Naive thymus-derived CD4-positive, alpha-beta T cell (primary cell): ENCODE data around the gene ABHD17B. TPM values are rescaled to one million over a fixed set of nuclear protein-coding genes. Genes with fewer than 3 reads are reported as not detected.

Experiments
- ATAC-seq: fragments of 150-1000 bp; cut with Tn5 transposase; 2 replicates; pipeline ENCODE4 v1.10.0; 2021; ENCODE audit warnings: mild to moderate bottlenecking, moderate library complexity
- CTCF ChIA-PET: fragments of 350-600 bp; sonication (Branson Sonifier 250); formaldehyde crosslinking; loops from one replicate; lab custom pipeline; 2021; ENCODE audit warnings: antibody characterized with exemption; lab: Charles Lee
- POLR2A ChIA-PET: fragments of 350-600 bp; sonication (Branson Sonifier 250); formaldehyde crosslinking; loops from one replicate; lab custom pipeline; 2021; ENCODE audit warnings: antibody characterized with exemption, inconsistent platforms; lab: Charles Lee
- DNase-seq, 9 donors: peaks; one replicate each; pipeline versions ENCODE4 v3.0.0 to v3.0.0-alpha.2; 2020 to 2022; ENCODE audit warnings: mixed read lengths in 1 of 9
- H3K27ac ChIP-seq: one replicate; pipeline ENCODE4 v1.7.0; 2013; ENCODE audit warnings: mild to moderate bottlenecking, low read depth, low read length, moderate library complexity
- H3K27me3 ChIP-seq, 2 donors: one replicate each; pipeline ENCODE4 v1.7.0; 2013; ENCODE audit warnings: low read length in 2 of 2, mild to moderate bottlenecking in 2 of 2, moderate library complexity in 2 of 2; ENCODE audit not compliant: control insufficient read depth in 2 of 2, insufficient read depth in 2 of 2
- H3K36me3 ChIP-seq, 3 experiments: 1 replicate in 2 of 3; 2 replicates in 1 of 3; pipeline ENCODE4 v1.7.0; 2013; ENCODE audit warnings: low read length in 3 of 3, mild to moderate bottlenecking in 3 of 3, moderate library complexity in 1 of 3; ENCODE audit not compliant: insufficient read depth in 3 of 3, control insufficient read depth in 2 of 3
- H3K4me1 ChIP-seq, 2 donors: one replicate each; pipeline ENCODE4 v1.7.0; 2013; ENCODE audit warnings: low read length in 2 of 2, mild to moderate bottlenecking in 2 of 2, moderate library complexity in 1 of 2; ENCODE audit not compliant: control insufficient read depth in 2 of 2, insufficient read depth in 2 of 2
- H3K4me3 ChIP-seq: 2 replicates; pipeline ENCODE4 v1.7.0; 2013; ENCODE audit warnings: mild to moderate bottlenecking, low read length
- H3K9me3 ChIP-seq, 3 experiments: 1 replicate in 2 of 3; 2 replicates in 1 of 3; pipeline ENCODE4 v1.7.0; 2013; ENCODE audit warnings: low read length in 3 of 3; ENCODE audit not compliant: control insufficient read depth in 2 of 3
- H3K27ac Mint-ChIP-seq, 9 donors: one replicate each; pipeline ENCODE4 v1.8.0; 2020 to 2022; ENCODE audit warnings: mixed read lengths in 9 of 9, mild to moderate bottlenecking in 8 of 9, moderate library complexity in 5 of 9, inconsistent platforms in 2 of 9
- H3K27me3 Mint-ChIP-seq, 5 donors: one replicate each; pipeline ENCODE4 v1.8.0; 2021 to 2022; ENCODE audit warnings: mixed read lengths in 5 of 5, mild to moderate bottlenecking in 1 of 5
- H3K36me3 Mint-ChIP-seq, 5 donors: one replicate each; pipeline ENCODE4 v1.8.0; 2020 to 2022; ENCODE audit warnings: mixed read lengths in 5 of 5, mild to moderate bottlenecking in 3 of 5, inconsistent platforms in 1 of 5
- H3K4me1 Mint-ChIP-seq, 7 donors: one replicate each; pipeline ENCODE4 v1.8.0; 2020 to 2022; ENCODE audit warnings: mixed read lengths in 7 of 7, mild to moderate bottlenecking in 3 of 7, inconsistent platforms in 1 of 7
- H3K4me3 Mint-ChIP-seq, 10 donors: one replicate each; pipeline ENCODE4 v1.8.0; 2020 to 2022; ENCODE audit warnings: mild to moderate bottlenecking in 10 of 10, mixed read lengths in 10 of 10, moderate library complexity in 6 of 10, inconsistent platforms in 2 of 10
- H3K9me3 Mint-ChIP-seq, 11 donors: one replicate each; pipeline ENCODE4 v1.8.0; 2020 to 2022; ENCODE audit warnings: mixed read lengths in 11 of 11, mild to moderate bottlenecking in 4 of 11, inconsistent platforms in 1 of 11, moderate library complexity in 1 of 11
- intact Hi-C, 2 donors: fragments of 100-400 bp; cut with micrococcal nuclease; formaldehyde crosslinking; loops; one replicate each; pipeline ENCODE4 v1.15.1; 2023
- polyA plus RNA-seq, 2 donors: library from polyadenylated mRNA; unstranded; fragments of 300-500 nt; fragmentation: Illumina TruSeq; gene quantifications; one replicate each; pipeline ENCODE4 v1.2.3, GENCODE V29; 2021
- total RNA-seq, 6 experiments: library from RNA in 5 of 6; stranded (reverse) in 5 of 6; gene quantifications; 1 replicate in 5 of 6; 2 replicates in 1 of 6; pipeline ENCODE4 v1.2.3 and lab custom pipeline; 2021 to 2026

ABHD17B gene
- total and polyA plus RNA-seq, 7 experiments from 2014 or later = 9.9 to 26.1 (median 19.4) TPM

- no peak overlapping the region for H3K27ac Mint-ChIP-seq
- H3K9me3 Mint-ChIP-seq = peaks cover 0 to under 1% (median 0%) of the 10 kb centered on the region in 11 donors
- H3K9me3 ChIP-seq = no peaks in the 10 kb centered on the region
- H3K27me3 ChIP-seq = no peaks in the 10 kb centered on the region
- ATAC-seq (no peak), DNase-seq (no peak)
- H3K36me3 ChIP-seq = no peaks in the 10 kb centered on the region
- peaks cover 0 to 13% (median 0%) of the 10 kb centered on the region in 5 donors for H3K27me3 Mint-ChIP-seq
- POLR2A ChIA-PET = no interaction called here
- no peaks in the 10 kb centered on the region for H3K36me3 Mint-ChIP-seq
- CTCF ChIA-PET = no interaction called here
- intact Hi-C loops = no loop called here
- H3K4me3 Mint-ChIP-seq = no peak overlapping the region
- H3K4me1 Mint-ChIP-seq = peaks cover 0 to 14% (median 4%) of the 10 kb centered on the region in 7 donors
- no peaks in the 10 kb centered on the region for H3K4me1 ChIP-seq
- H3K27ac ChIP-seq = no peak overlapping the region
- H3K4me3 ChIP-seq = no peak overlapping the region
Observed at GRCh38 chr9:71826279-71826678, 84.7 kb downstream of the ABHD17B start.

GRCh38 chr9:71824257-71824656 lies 86.7 kb downstream of the ABHD17B start:
- ChIA-PET CTCF (interaction anchor here (1.3 kb wide), 1 partner anchor 41 kb away, joined by 4 read pairs; no protein-coding TSS in a partner anchor), POLR2A (no interaction called here)
- no peaks in the 10 kb centered on the region for H3K36me3 ChIP-seq
- H3K4me1 Mint-ChIP-seq = peaks cover 0 to 14% (median 4%) of the 10 kb centered on the region in 7 donors
- H3K4me1 ChIP-seq = no peaks in the 10 kb centered on the region
- peaks cover 0 to 12% (median 0%) of the 10 kb centered on the region in 5 donors for H3K27me3 Mint-ChIP-seq
- H3K9me3 Mint-ChIP-seq = no peaks in the 10 kb centered on the region
- no peak for DNase-seq
- H3K9me3 ChIP-seq = no peaks in the 10 kb centered on the region
- H3K27ac Mint-ChIP-seq = no peak overlapping the region
- H3K4me3 ChIP-seq = no peak overlapping the region
- intact Hi-C loops = no loop called here
- H3K36me3 Mint-ChIP-seq = no peaks in the 10 kb centered on the region
- H3K4me3 Mint-ChIP-seq = no peak overlapping the region
- H3K27me3 ChIP-seq = no peaks in the 10 kb centered on the region
- H3K27ac ChIP-seq = no peak overlapping the region
- ATAC-seq = peak; percentile 51

GRCh38 chr9:71822935-71823334 lies 88.1 kb downstream of the ABHD17B start:
- H3K4me1 ChIP-seq = no peaks in the 10 kb centered on the region
- intact Hi-C loops = no loop called here
- H3K9me3 ChIP-seq = no peaks in the 10 kb centered on the region
- H3K4me3 ChIP-seq = no peak overlapping the region
- no peaks in the 10 kb centered on the region for H3K36me3 Mint-ChIP-seq
- H3K27ac Mint-ChIP-seq = peak overlapping the region in 8 of 9 donors; percentile 3 to 67 (median 22)
- no peaks in the 10 kb centered on the region for H3K9me3 Mint-ChIP-seq
- H3K27me3 Mint-ChIP-seq = peaks cover 0 to 5% (median 0%) of the 10 kb centered on the region in 5 donors
- no peak overlapping the region for H3K4me3 Mint-ChIP-seq
- ATAC-seq (no peak), DNase-seq (no peak)
- no peaks in the 10 kb centered on the region for H3K36me3 ChIP-seq
- POLR2A ChIA-PET = no interaction called here
- CTCF ChIA-PET = interaction anchor here (1.6 kb wide), 1 partner anchor 40 kb away, joined by 4 read pairs; no protein-coding TSS in a partner anchor
- no peaks in the 10 kb centered on the region for H3K27me3 ChIP-seq
- no peak overlapping the region for H3K27ac ChIP-seq
- H3K4me1 Mint-ChIP-seq = peaks cover 3 to 14% (median 9%) of the 10 kb centered on the region in 7 donors

GRCh38 chr9:71822456-71822855 lies 88.5 kb downstream of the ABHD17B start:
- H3K27me3 ChIP-seq = no peaks in the 10 kb centered on the region
- ATAC-seq (no peak), DNase-seq (no peak)
- Mint-ChIP-seq H3K9me3 (no peaks in the 10 kb centered on the region), H3K36me3 (no peaks in the 10 kb centered on the region), H3K4me3 (no peak overlapping the region), H3K4me1 (peaks cover 4 to 18% (median 14%) of the 10 kb centered on the region in 7 donors), H3K27ac (peak overlapping the region in 5 of 9 donors; percentile 11 to 67 (median 41)), H3K27me3 (peaks cover 0 to under 1% (median 0%) of the 10 kb centered on the region in 5 donors)
- no peaks in the 10 kb centered on the region for H3K36me3 ChIP-seq
- intact Hi-C loops = no loop called here
- CTCF ChIA-PET = interaction anchor here (0.7 to 1.6 kb wide), 2 partner anchors 39 to 465 kb away, joined by 3 to 4 read pairs; no protein-coding TSS in a partner anchor
- POLR2A ChIA-PET = no interaction called here
- H3K27ac ChIP-seq = no peak overlapping the region
- H3K4me3 ChIP-seq = no peak overlapping the region
- peaks cover under 1 to 2% of the 10 kb centered on the region in 2 donors for H3K4me1 ChIP-seq
- no peaks in the 10 kb centered on the region for H3K9me3 ChIP-seq

GRCh38 chr9:71821405-71821804 lies 89.6 kb downstream of the ABHD17B start:
- CTCF ChIA-PET = interaction anchor here (1.6 to 6.0 kb wide), 4 partner anchors 15 to 44 kb away, joined by 4 to 111 read pairs (median 40); no protein-coding TSS in a partner anchor
- H3K27ac Mint-ChIP-seq = peak overlapping the region in 2 of 9 donors; percentile 6 to 35
- no peaks in the 10 kb centered on the region for H3K27me3 Mint-ChIP-seq

GRCh38 chr9:71820403-71820921 lies 90.5 kb downstream of the ABHD17B start:
- peak overlapping the region in 1 of 9 donors; percentile 41 for H3K27ac Mint-ChIP-seq
- intact Hi-C loops = no loop called here

More at GRCh38 chr9:71821405-71821804, 89.6 kb downstream of the ABHD17B start:
- H3K36me3 ChIP-seq = no peaks in the 10 kb centered on the region
- H3K4me1 ChIP-seq = peaks cover 7 to 8% of the 10 kb centered on the region in 2 donors
- DNase-seq (no peak), ATAC-seq (no peak)
- H3K27ac ChIP-seq = no peak overlapping the region
- intact Hi-C loops = no loop called here
- H3K4me1 Mint-ChIP-seq = peaks cover 11 to 26% (median 23%) of the 10 kb centered on the region in 7 donors
- H3K27me3 ChIP-seq = no peaks in the 10 kb centered on the region
- H3K9me3 ChIP-seq = no peaks in the 10 kb centered on the region
- H3K36me3 Mint-ChIP-seq = no peaks in the 10 kb centered on the region
- POLR2A ChIA-PET = no interaction called here
- H3K4me3 Mint-ChIP-seq = no peak overlapping the region
- H3K9me3 Mint-ChIP-seq = no peaks in the 10 kb centered on the region
- H3K4me3 ChIP-seq = no peak overlapping the region

More at GRCh38 chr9:71820403-71820921, 90.5 kb downstream of the ABHD17B start:
- no peaks in the 10 kb centered on the region for H3K36me3 Mint-ChIP-seq
- Histone ChIP-seq H3K4me3 (no peak overlapping the region), H3K27ac (no peak overlapping the region), H3K4me1 (peaks cover 7 to 8% of the 10 kb centered on the region in 2 donors), H3K9me3 (no peaks in the 10 kb centered on the region), H3K36me3 (no peaks in the 10 kb centered on the region), H3K27me3 (no peaks in the 10 kb centered on the region)
- H3K4me3 Mint-ChIP-seq = no peak overlapping the region
- no peaks in the 10 kb centered on the region for H3K9me3 Mint-ChIP-seq
- no peaks in the 10 kb centered on the region for H3K27me3 Mint-ChIP-seq
- ChIA-PET CTCF (interaction anchor here (0.7 to 6.0 kb wide), 7 partner anchors 14 to 216 kb away, joined by 3 to 111 read pairs (median 5); no protein-coding TSS in a partner anchor), POLR2A (interaction anchor here (2.1 to 2.7 kb wide), 2 partner anchors 25 to 38 kb away, joined by 11 to 19 read pairs; no protein-coding TSS in a partner anchor)
- DNase-seq (no peak), ATAC-seq (no peak)
- H3K4me1 Mint-ChIP-seq = peaks cover 11 to 31% (median 26%) of the 10 kb centered on the region in 7 donors
